Astrocyte of the cerebellum (primary cell): ENCODE data around the gene MAP2K6.

Experiments
- DNase-seq: peaks from one replicate; pipeline ENCODE4 v3.0.0-alpha.2; 2011; ENCODE audit warnings: low read depth
- H3K4me3 ChIP-seq: 2 replicates; pipeline ENCODE4 v1.5.1; 2011; ENCODE audit warnings: mild to moderate bottlenecking, low read depth, low read length, moderate library complexity
- CTCF ChIP-seq: IDR thresholded peaks from 2 replicates; pipeline ENCODE4 v1.5.1; 2012; ENCODE audit warnings: low read length, low read depth, moderate library complexity, mild to moderate bottlenecking; ENCODE audit errors: missing control alignments
- in situ Hi-C: cut with HindIII; loops from 2 replicates; pipeline ENCODE4 v1.10.0; 2017; ENCODE audit warnings: low sequenced_read_pairs

The MAP2K6 gene

GRCh38 chr17:69535016-69535570, 120.6 kb downstream of the MAP2K6 start:
- TF ChIP-seq CTCF: no peak
- in situ Hi-C loops: loop anchor here (10.0 kb wide), 1 partner anchor 1070 kb away; no protein-coding TSS in a partner anchor
- H3K4me3 ChIP-seq: no peak overlapping the region

GRCh38 chr17:69538795-69539194, 124.3 kb downstream of the MAP2K6 start:
- no peak for TF ChIP-seq CTCF
- no peak for DNase-seq
- in situ Hi-C loops: loop anchor here (10.0 kb wide), 1 partner anchor 1066 kb away; no protein-coding TSS in a partner anchor
- H3K4me3 ChIP-seq: no peak overlapping the region

More at GRCh38 chr17:69535016-69535570, 120.6 kb downstream of the MAP2K6 start:
- no peak for DNase-seq

GRCh38 chr17:69539274-69539673, 124.8 kb downstream of the MAP2K6 start:
- DNase-seq: no peak
- in situ Hi-C loops: loop anchor here (10.0 kb wide), 1 partner anchor 1066 kb away; no protein-coding TSS in a partner anchor
- no peak overlapping the region for H3K4me3 ChIP-seq
- TF ChIP-seq CTCF: no peak

GRCh38 chr17:69539781-69540319, 125.4 kb downstream of the MAP2K6 start:
- DNase-seq: peak; percentile 80
- H3K4me3 ChIP-seq: no peak overlapping the region
- TF ChIP-seq CTCF: no peak
- in situ Hi-C loops: loop anchor here (10.0 kb wide), 1 partner anchor 1065 kb away; no protein-coding TSS in a partner anchor

GRCh38 chr17:69540356-69540755, 125.9 kb downstream of the MAP2K6 start:
- H3K4me3 ChIP-seq: no peak overlapping the region
- in situ Hi-C loops: no loop called here
- DNase-seq: no peak
- no peak for TF ChIP-seq CTCF

- in situ Hi-C loops: no loop called here
- no peak overlapping the region for H3K4me3 ChIP-seq
- DNase-seq: no peak
- TF ChIP-seq CTCF: no peak
These were observed 132.7 kb downstream of the MAP2K6 start for GRCh38 chr17:69547230-69547629.
